K562 (cell line): Measurements from ENCODE around the gene CLCN1. TPM values are rescaled to one million over a fixed set of nuclear protein-coding genes. Genes with fewer than 3 reads are reported as not detected.

Experiments used
- CBX1 ChIP-seq: sonication (generic); IDR thresholded peaks from 2 replicates; pipeline ENCODE4 v1.6.1; 2016; ENCODE audit warnings: antibody characterized with exemption, low read depth, mild to moderate bottlenecking
- CGGBP1 ChIP-seq: fragments of 250-450 bp; sonication (Bioruptor Pico); IDR thresholded peaks from 2 replicates; pipeline ENCODE4 v1.9.0; 2021; ENCODE audit warnings: mild to moderate bottlenecking
- CHD1 ChIP-seq: fragments of 200-600 bp; sonication (generic); IDR thresholded peaks from one replicate; pipeline ENCODE4 v1.6.1; 2012; ENCODE audit warnings: mild to moderate bottlenecking, moderate library complexity, low read length, inconsistent platforms
- E2F1 ChIP-seq: sonication (generic); formaldehyde crosslinking; IDR thresholded peaks from 2 replicates; pipeline ENCODE4 v1.8.1; 2023; ENCODE audit warnings: mild to moderate bottlenecking, missing genetic modification reagents, moderate library complexity
- HDAC1 ChIP-seq, 2 experiments: fragments of 450-650 bp; IDR thresholded peaks; 2 replicates each; pipeline ENCODE4 v1.6.1; 2016 to 2017; ENCODE audit warnings: inconsistent platforms in 1 of 2, mild to moderate bottlenecking in 1 of 2, moderate library complexity in 1 of 2
- HLTF ChIP-seq: fragments of 450-650 bp; IDR thresholded peaks from 2 replicates; pipeline ENCODE4 v1.6.1; 2016
- MAZ ChIP-seq, 2 experiments: fragments of 450-650 bp in 1 of 2; sonication (generic) in 1 of 2; formaldehyde crosslinking; IDR thresholded peaks in 1 of 2; conservative IDR thresholded peaks in 1 of 2; 2 replicates each; pipeline versions ENCODE4 v1.4.0 to v1.5.0; 2020; ENCODE audit warnings: mild to moderate bottlenecking in 1 of 2, missing genetic modification reagents in 1 of 2
- MLX ChIP-seq, 2 experiments: fragments of 450-650 bp in 1 of 2; sonication (generic) in 1 of 2; formaldehyde crosslinking; conservative IDR thresholded peaks; 2 replicates each; pipeline versions ENCODE4 v1.4.0 to v1.8.1; 2020 to 2022; ENCODE audit warnings: mild to moderate bottlenecking in 1 of 2, missing genetic modification reagents in 1 of 2
- MNT ChIP-seq, 2 experiments: fragments of 450-650 bp; conservative IDR thresholded peaks; 2 replicates each; pipeline ENCODE4 v1.6.1; 2017; ENCODE audit warnings: mild to moderate bottlenecking in 2 of 2, moderate library complexity in 2 of 2
- POLR3A ChIP-seq: IDR thresholded peaks from 2 replicates; pipeline ENCODE4 v1.6.1; 2011; ENCODE audit warnings: borderline replicate concordance, mild to moderate bottlenecking, moderate library complexity; ENCODE audit not compliant: insufficient read length, insufficient read depth; ENCODE audit errors: extremely low read depth
- RUNX1 ChIP-seq: sonication (generic); IDR thresholded peaks from 2 replicates; pipeline ENCODE4 v1.6.1; 2016; ENCODE audit warnings: antibody characterized with exemption, low read depth
- SMARCB1 ChIP-seq: IDR thresholded peaks from 2 replicates; pipeline ENCODE4 v1.6.1; 2011; ENCODE audit warnings: improper control_type of control experiment, low read depth; ENCODE audit not compliant: insufficient read length
- SUPT5H ChIP-seq: fragments of 450-650 bp; IDR thresholded peaks from 2 replicates; pipeline ENCODE4 v1.6.1; 2016
- THAP7 ChIP-seq: fragments of 250-450 bp; sonication (Bioruptor Pico); IDR thresholded peaks from 2 replicates; pipeline ENCODE4 v1.5.0; 2021
- ZBTB17 ChIP-seq: fragments of 450-650 bp; formaldehyde crosslinking; IDR thresholded peaks from 2 replicates; pipeline ENCODE4 v1.4.0; 2020; ENCODE audit warnings: mild to moderate bottlenecking
- ZC3H4 ChIP-seq: sonication (generic); formaldehyde crosslinking; IDR thresholded peaks from 2 replicates; pipeline ENCODE4 v1.9.0; 2021; ENCODE audit warnings: missing genetic modification reagents, borderline replicate concordance
- ZNF584 ChIP-seq: fragments of 200-800 bp; sonication (Bioruptor generic); IDR thresholded peaks from 2 replicates; pipeline ENCODE4 v1.6.1; 2016; ENCODE audit warnings: low read depth, mild to moderate bottlenecking, missing genetic modification characterization, missing compliant biosample characterization
- ZNF740 ChIP-seq, 3 experiments: fragments of 200-800 bp in 1 of 3; sonication (Bioruptor generic) in 1 of 3; sonication (generic) in 1 of 3; formaldehyde crosslinking in 1 of 3; IDR thresholded peaks; 2 replicates each; pipeline versions ENCODE4 v1.6.1 to v1.8.0; 2016 to 2022; ENCODE audit warnings: mild to moderate bottlenecking in 2 of 3, missing compliant biosample characterization in 2 of 3, missing genetic modification characterization in 2 of 3, missing genetic modification reagents in 1 of 3
- polyA plus RNA-seq, 8 experiments: library from polyadenylated mRNA; depleted of rRNA in 4 of 8; stranded (reverse) in 5 of 8; unstranded in 3 of 8; fragments of >200 nt; fragmentation: Nextera tagmentation in 2 of 8; fragmentation: Illumina TruSeq in 1 of 8; extraction: Ambion mirVana in 2 of 8; extraction: Trizol in 1 of 8; gene quantifications; 2 replicates each; pipeline versions ENCODE4 v1.2.1 to v1.2.3, GENCODE V29; 2011 to 2014; ENCODE audit warnings: inconsistent platforms in 1 of 8, missing spikeins in 1 of 8
- total RNA-seq, 7 experiments: library from RNA; depleted of rRNA in 6 of 7; stranded (reverse); fragments of >200 nt in 6 of 7; fragmentation: Illumina TruSeq in 2 of 7; extraction: Trizol in 2 of 7; gene quantifications; 2 replicates each; pipeline versions ENCODE4 v1.2.1 to v1.2.3, GENCODE V29; 2011 to 2021; ENCODE audit warnings: low replicate concordance in 1 of 7

The CLCN1 gene
- total and polyA plus RNA-seq, 9 of the 15 experiments (the other 6 are each of a cell fraction or from before 2014, with no cell fraction given), result 0.01 to 0.11 (median 0.04) TPM; not detected in 4

- TF ChIP-seq MAZ (CRISPR knock-in tag; conservative IDR thresholded peaks at IDR 0.05 in 1 of 2, IDR thresholded peaks at IDR 0.05 in 1 of 2) (peak; percentile 93 to 95), SMARCB1 (no peak), ZBTB17 (no peak), HLTF (0 out of 2 replicates have a peak, but pooled peaks have one; percentile 2), ZC3H4 (CRISPR knock-in tag) (peak; percentile 93; the same call in 1 of the 2 replicates), THAP7 (CRISPR knock-in tag) (peak; percentile 49; the same call in 1 of the 2 replicates), E2F1 (CRISPR knock-in tag) (no peak), SUPT5H (peak; percentile 93), CBX1 (0 out of 2 replicates have a peak, but pooled peaks have one; percentile 36), MNT (conservative IDR thresholded peaks at IDR 0.05) (peak; percentile 67 to 83; a peak in 3 of 4 replicates), POLR3A (no peak), CGGBP1 (peak; percentile 87; the same call in 1 of the 2 replicates), ZNF740 (CRISPR knock-in tag; IDR thresholded peaks at IDR 0.05) (peak; percentile 99), ZNF740 (tag; IDR thresholded peaks at IDR 0.05) (peak in 1 of 2 experiments; percentile 97; a peak in 2 of 4 replicates), ZNF584 (peak; percentile 68), RUNX1 (no peak), MLX (CRISPR knock-in tag; conservative IDR thresholded peaks at IDR 0.05) (peak; percentile 44 to 72; a peak in 2 of 4 replicates), CHD1 (peak; percentile 96), HDAC1 (IDR thresholded peaks at IDR 0.05) (peak in 1 of 2 experiments; percentile 83; a peak in 2 of 4 replicates)
Measured at GRCh38 chr7:143380646-143381426, 64.9 kb downstream of the CLCN1 start, which contains the start of gene ZYX (continued).
